ENCODE data around the gene TRIM27.

Gene TRIM27

DNA sequence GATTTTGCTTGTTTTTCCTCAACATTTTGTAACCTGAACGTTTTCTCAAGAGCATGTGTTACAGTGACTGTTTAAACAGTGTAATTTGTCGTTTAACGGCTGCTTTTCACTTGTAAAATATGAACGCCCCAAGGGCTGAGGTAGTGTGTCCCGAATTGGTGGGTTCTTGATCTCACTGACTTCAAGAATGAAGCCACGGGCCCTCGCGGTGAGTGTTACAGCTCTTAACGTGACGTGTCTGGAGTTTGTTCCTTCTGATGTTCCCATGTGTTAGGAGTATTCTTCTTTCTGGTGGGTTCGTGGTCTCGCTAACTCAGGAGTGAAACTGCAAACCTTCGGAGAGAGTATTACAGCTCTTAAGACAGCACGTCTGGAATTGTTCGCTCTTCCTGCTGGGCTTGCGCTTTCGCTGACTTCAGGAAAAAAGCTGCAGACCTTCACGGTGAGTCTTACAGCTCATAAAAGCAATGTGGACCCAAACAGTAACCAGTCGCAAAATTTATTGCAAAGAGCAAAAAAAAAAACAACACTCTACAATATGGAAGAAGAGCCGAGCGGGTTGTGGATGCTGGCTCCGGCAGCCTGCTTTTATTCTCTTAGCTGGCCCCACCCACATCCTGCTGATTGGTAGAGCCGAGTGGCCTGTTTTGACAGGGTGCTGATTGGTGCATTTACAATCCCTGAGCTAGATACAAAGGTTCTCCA lies 25.1 kb upstream of the TRIM27 start:
- Histone ChIP-seq H3K9me3 (no peaks in the 10 kb centered on the region), H3K27ac (no peak overlapping the region), H3K4me1 (peaks cover 0 to 9% (median 4%) of the 10 kb centered on the region in 4 donors), H3K27me3 (peaks cover 0 to 3% of the 10 kb centered on the region in 2 donors), H3K4me3 (no peak overlapping the region), H3K36me3 (no peaks in the 10 kb centered on the region)
- TF ChIP-seq, protein P1, sequence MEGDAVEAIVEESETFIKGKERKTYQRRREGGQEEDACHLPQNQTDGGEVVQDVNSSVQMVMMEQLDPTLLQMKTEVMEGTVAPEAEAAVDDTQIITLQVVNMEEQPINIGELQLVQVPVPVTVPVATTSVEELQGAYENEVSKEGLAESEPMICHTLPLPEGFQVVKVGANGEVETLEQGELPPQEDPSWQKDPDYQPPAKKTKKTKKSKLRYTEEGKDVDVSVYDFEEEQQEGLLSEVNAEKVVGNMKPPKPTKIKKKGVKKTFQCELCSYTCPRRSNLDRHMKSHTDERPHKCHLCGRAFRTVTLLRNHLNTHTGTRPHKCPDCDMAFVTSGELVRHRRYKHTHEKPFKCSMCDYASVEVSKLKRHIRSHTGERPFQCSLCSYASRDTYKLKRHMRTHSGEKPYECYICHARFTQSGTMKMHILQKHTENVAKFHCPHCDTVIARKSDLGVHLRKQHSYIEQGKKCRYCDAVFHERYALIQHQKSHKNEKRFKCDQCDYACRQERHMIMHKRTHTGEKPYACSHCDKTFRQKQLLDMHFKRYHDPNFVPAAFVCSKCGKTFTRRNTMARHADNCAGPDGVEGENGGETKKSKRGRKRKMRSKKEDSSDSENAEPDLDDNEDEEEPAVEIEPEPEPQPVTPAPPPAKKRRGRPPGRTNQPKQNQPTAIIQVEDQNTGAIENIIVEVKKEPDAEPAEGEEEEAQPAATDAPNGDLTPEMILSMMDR (IDR thresholded peaks at IDR 0.05) = no peak
- intact Hi-C loops (cut with DNase I; ENCODE audit: low total_unique reads) = no loop called here
- no peak for DNase-seq

DNA sequence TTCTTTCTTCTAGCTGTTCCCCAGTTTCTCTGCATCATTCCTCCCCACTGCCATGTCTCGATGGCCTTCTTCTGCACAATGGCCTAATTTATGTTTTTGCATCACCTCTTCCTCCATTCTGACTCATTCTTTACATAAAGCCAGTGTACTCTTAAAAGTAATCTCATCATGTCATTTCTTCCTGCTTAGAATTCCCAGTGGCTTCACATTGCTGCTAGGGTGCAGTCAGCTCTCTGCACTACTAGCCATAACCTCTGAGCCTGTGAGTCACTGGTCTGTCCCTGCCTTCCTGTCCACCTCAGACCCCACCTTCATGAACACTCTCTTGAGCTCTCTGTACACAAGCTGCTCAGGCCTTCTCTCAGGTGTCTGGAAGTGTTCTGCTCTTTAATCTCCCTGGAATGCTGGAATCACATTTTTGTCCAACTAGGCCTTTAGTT lies 24.1 kb upstream of the TRIM27 start:
- intact Hi-C loops (cut with DNase I; ENCODE audit: low total_unique reads) = loop anchor here (2.0 kb wide), 1 partner anchor 65 kb away; no protein-coding TSS in a partner anchor
- Histone ChIP-seq H3K27ac (no peak overlapping the region), H3K4me3 (no peak overlapping the region)

DNA sequence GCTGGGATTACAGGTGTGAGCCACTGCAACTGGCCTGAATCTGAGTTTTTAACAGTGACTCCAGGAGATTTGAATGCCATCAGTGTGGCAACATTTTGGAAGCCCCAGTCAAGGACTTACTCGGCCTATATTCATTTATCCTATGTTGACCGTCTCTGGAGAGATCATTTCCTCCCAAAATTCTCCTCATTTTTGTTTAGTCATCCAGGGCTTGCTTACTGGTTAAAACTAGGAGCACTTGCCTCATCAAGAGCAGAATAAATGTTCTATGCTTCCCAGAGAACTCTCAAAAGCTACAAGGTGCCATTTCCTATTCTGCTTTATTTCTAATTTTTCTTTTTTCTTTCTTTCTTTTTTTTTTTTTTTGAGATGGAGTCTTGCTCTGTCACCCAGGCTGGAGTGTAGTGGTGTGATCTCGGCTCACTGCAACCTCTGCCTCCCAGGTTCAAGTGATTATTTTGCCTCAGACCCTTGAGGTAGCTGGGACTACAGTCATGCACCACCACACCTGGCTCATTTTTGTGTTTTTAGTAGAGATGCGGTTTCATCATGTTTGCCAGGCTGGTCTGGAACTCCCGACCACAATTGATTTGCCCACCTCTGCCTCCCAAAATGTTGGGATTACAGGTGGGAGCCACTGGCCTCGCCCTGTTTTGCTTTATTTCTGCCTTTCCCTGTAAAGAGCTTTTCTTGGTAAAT lies 23.4 kb upstream of the TRIM27 start:
- Histone ChIP-seq H3K4me1 (peaks cover 0 to 11% (median 4%) of the 10 kb centered on the region in 4 donors), H3K4me3 (no peak overlapping the region), H3K27me3 (no peaks in the 10 kb centered on the region), H3K9me3 (no peaks in the 10 kb centered on the region), H3K27ac (no peak overlapping the region), H3K36me3 (no peaks in the 10 kb centered on the region)
- TF ChIP-seq, protein P1 (IDR thresholded peaks at IDR 0.05) = no peak
- intact Hi-C loops (cut with DNase I; ENCODE audit: low total_unique reads) = loop anchor here (2.0 kb wide), 1 partner anchor 66 kb away; no protein-coding TSS in a partner anchor
- DNase-seq = no peak

More for the DNA sequence above, 24.1 kb upstream of the TRIM27 start:
- DNase-seq = no peak
- H3K4me1 ChIP-seq = peaks cover 0 to 6% (median 3%) of the 10 kb centered on the region in 4 donors
- no peaks in the 10 kb centered on the region for H3K36me3 ChIP-seq
- TF ChIP-seq, protein P1 (IDR thresholded peaks at IDR 0.05) = no peak
- H3K27me3 ChIP-seq = no peaks in the 10 kb centered on the region
- H3K9me3 ChIP-seq = no peaks in the 10 kb centered on the region

DNA sequence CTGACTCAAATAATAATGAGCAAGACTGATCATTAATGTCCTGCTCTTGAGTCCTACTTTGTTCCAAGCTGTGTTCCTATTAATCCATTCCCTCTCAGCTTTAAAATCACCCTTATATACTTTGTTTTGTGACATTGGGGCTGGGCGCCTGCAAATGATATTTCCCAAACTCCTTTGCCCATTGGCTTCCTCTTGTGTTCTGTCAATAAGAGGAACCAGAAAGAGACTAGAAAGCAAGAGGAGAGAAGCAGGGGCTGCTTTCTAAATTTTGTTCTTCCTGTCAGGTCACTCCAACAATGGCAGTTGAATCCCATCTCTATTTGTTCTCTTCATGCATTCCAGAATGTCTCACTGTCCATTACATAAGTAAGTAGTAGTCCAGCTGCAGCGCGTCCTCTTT lies 21.6 kb upstream of the TRIM27 start:
- intact Hi-C loops (cut with DNase I; ENCODE audit: low total_unique reads) = no loop called here
- Histone ChIP-seq H3K4me3 (no peak overlapping the region), H3K27me3 (no peaks in the 10 kb centered on the region), H3K27ac (no peak overlapping the region), H3K9me3 (no peaks in the 10 kb centered on the region), H3K36me3 (no peaks in the 10 kb centered on the region), H3K4me1 (peaks cover 0 to 21% (median 9%) of the 10 kb centered on the region in 4 donors)
- DNase-seq = no peak
- TF ChIP-seq, protein P1 (IDR thresholded peaks at IDR 0.05) = no peak

DNA sequence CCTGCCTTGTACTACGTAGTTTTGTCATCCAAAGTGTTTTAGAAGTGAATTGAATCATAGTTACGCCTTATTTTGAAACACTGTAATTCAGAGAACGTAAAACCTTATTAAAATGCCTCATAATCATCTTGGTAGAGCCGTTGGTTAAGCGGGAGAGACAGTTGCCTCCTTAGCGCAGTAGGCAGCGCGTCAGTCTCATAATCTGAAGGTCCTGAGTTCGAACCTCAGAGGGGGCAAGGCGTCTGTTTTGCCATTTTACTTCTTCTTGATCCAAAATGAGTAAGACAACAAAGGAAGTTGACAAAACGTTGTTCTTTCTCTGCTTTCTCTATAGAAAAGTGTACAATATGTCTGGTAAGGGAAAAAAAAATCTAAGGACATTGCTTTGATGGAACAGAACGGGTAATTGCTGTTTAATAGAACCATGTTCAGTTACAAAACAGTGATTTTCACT lies 20.7 kb upstream of the TRIM27 start:
- DNase-seq = peak in 1 of 2 donors; percentile 34
- intact Hi-C loops (cut with DNase I; ENCODE audit: low total_unique reads) = loop anchor here (5.0 kb wide), 2 partner anchors 38 to 82 kb away; no protein-coding TSS in a partner anchor
- TF ChIP-seq, protein P1 (IDR thresholded peaks at IDR 0.05) = no peak

More for the DNA sequence above, 20.7 kb upstream of the TRIM27 start:
- Histone ChIP-seq H3K36me3 (no peaks in the 10 kb centered on the region), H3K27me3 (no peaks in the 10 kb centered on the region), H3K27ac (peak overlapping the region; percentile 76 to 80), H3K9me3 (no peaks in the 10 kb centered on the region), H3K4me1 (peaks cover 0 to 28% (median 11%) of the 10 kb centered on the region in 4 donors), H3K4me3 (peak overlapping the region; percentile 57 to 61)
